Loucy (cell line): ENCODE results near the gene CHERP.
A peak's percentile ranks its signal among the peaks of the same experiment; 100 is the strongest.
"Not testable (repeated sequence)": the region's sequence is repeated elsewhere in the genome, so short reads cannot be mapped to it uniquely, and the experiment has no call there.

Source experiments
- H2AFZ ChIP-seq: fragments of 200-600 bp; sonication (generic); 2 replicates; pipeline ENCODE4 v1.6.0; 2016; ENCODE audit warnings: antibody characterized with exemption, mild to moderate bottlenecking, low read length, moderate library complexity
- H3F3A ChIP-seq: fragments of 200-600 bp; 2 replicates; pipeline ENCODE4 v1.6.0; 2016; ENCODE audit warnings: antibody characterized with exemption, low read depth, mild to moderate bottlenecking
- H3K27me3 ChIP-seq: fragments of 200-600 bp; sonication (generic); 2 replicates; pipeline ENCODE4 v1.6.1; 2014; ENCODE audit warnings: low read length, mild to moderate bottlenecking; ENCODE audit not compliant: insufficient read depth, poor library complexity, severe bottlenecking
- H3K36me3 ChIP-seq: fragments of 200-600 bp; sonication (generic); 2 replicates; pipeline ENCODE4 v1.6.1; 2016; ENCODE audit warnings: low read length; ENCODE audit not compliant: insufficient read depth
- H3K4me1 ChIP-seq: fragments of 200-600 bp; sonication (generic); 2 replicates; pipeline ENCODE4 v1.5.1; 2014; ENCODE audit warnings: low read length, mild to moderate bottlenecking; ENCODE audit not compliant: insufficient read depth, poor library complexity, severe bottlenecking
- H3K4me2 ChIP-seq: fragments of 200-600 bp; sonication (generic); 2 replicates; pipeline ENCODE4 v1.6.0; 2014; ENCODE audit warnings: antibody characterized with exemption, low read length, low read depth, mild to moderate bottlenecking; ENCODE audit not compliant: poor library complexity, severe bottlenecking
- H3K4me3 ChIP-seq: fragments of 200-600 bp; sonication (generic); 2 replicates; pipeline ENCODE4 v1.5.1; 2014; ENCODE audit warnings: low read length, mild to moderate bottlenecking, mixed read lengths; ENCODE audit not compliant: poor library complexity, severe bottlenecking
- H3K79me2 ChIP-seq: fragments of 200-600 bp; sonication (generic); 2 replicates; pipeline ENCODE4 v1.6.1; 2014; ENCODE audit warnings: low read length; ENCODE audit not compliant: insufficient read depth
- H3K9ac ChIP-seq: fragments of 200-600 bp; sonication (generic); 2 replicates; pipeline ENCODE4 v1.6.0; 2014; ENCODE audit warnings: mild to moderate bottlenecking, low read depth, low read length, moderate library complexity; ENCODE audit not compliant: poor library complexity, severe bottlenecking
- H3K9me2 ChIP-seq: fragments of 200-600 bp; sonication (generic); replicated peaks from 2 replicates; pipeline ENCODE4 v1.6.1; 2016; ENCODE audit warnings: low read depth, low read length, mixed read lengths
- H3K9me3 ChIP-seq: fragments of 200-600 bp; sonication (generic); 2 replicates; pipeline ENCODE4 v1.6.1; 2014; ENCODE audit warnings: mild to moderate bottlenecking, antibody characterized with exemption, low read length, low read depth; ENCODE audit not compliant: insufficient read depth
- H4K20me1 ChIP-seq: fragments of 200-600 bp; sonication (generic); 2 replicates; pipeline ENCODE4 v1.6.0; 2014; ENCODE audit warnings: antibody characterized with exemption, low read length, mild to moderate bottlenecking; ENCODE audit not compliant: insufficient read depth, poor library complexity, severe bottlenecking
- CTCF ChIP-seq: fragments of 200-600 bp; sonication (generic); conservative IDR thresholded peaks from 2 replicates; pipeline ENCODE4 v1.5.1; 2014; ENCODE audit warnings: mild to moderate bottlenecking, antibody characterized with exemption, low read length
- EZH2phosphoT487 ChIP-seq: fragments of 200-600 bp; IDR thresholded peaks from 2 replicates; pipeline ENCODE4 v1.6.1; 2018; ENCODE audit warnings: antibody characterized with exemption, mild to moderate bottlenecking, moderate library complexity, borderline replicate concordance

Gene CHERP

GRCh38 chr19:16472992-16473391 lies 69.2 kb downstream of the CHERP start:
- H3K9me3 ChIP-seq: no peaks in the 10 kb centered on the region
- no peak overlapping the region for H3K4me2 ChIP-seq
- TF ChIP-seq EZH2phosphoT487 (no peak), CTCF (no peak)
- H3K27me3 ChIP-seq: no peaks in the 10 kb centered on the region
- no peak overlapping the region for H2AFZ ChIP-seq
- no peaks in the 10 kb centered on the region for H3K36me3 ChIP-seq
- H3K9me2 ChIP-seq: no peaks in the 10 kb centered on the region
- no peak overlapping the region for H3K4me3 ChIP-seq
- H3K79me2 ChIP-seq: peaks cover 36% of the 10 kb centered on the region
- H3K9ac ChIP-seq: no peak overlapping the region
- H4K20me1 ChIP-seq: peaks cover 19% of the 10 kb centered on the region
- H3F3A ChIP-seq: no peaks in the 10 kb centered on the region
- H3K4me1 ChIP-seq: peaks cover 27% of the 10 kb centered on the region

GRCh38 chr19:16472559-16472899 lies 69.7 kb downstream of the CHERP start:
- H3K4me1 ChIP-seq: peaks cover 31% of the 10 kb centered on the region
- H4K20me1 ChIP-seq: peaks cover 24% of the 10 kb centered on the region
- not testable (repeated sequence) for H3K27me3 ChIP-seq, H3K9me3 ChIP-seq, H3F3A ChIP-seq, H3K36me3 ChIP-seq, H3K9me2 ChIP-seq
- H3K4me2 ChIP-seq: peak overlapping the region; percentile 76
- H3K79me2 ChIP-seq: peaks cover 41% of the 10 kb centered on the region
- peak overlapping the region; percentile 88 for H2AFZ ChIP-seq
- peak overlapping the region; percentile 63 for H3K9ac ChIP-seq
- peak overlapping the region; percentile 99 for H3K4me3 ChIP-seq

- Histone ChIP-seq H3K4me2 (peak overlapping the region; percentile 98), H3K9me2 (no peaks in the 10 kb centered on the region), H3F3A (no peaks in the 10 kb centered on the region), H3K79me2 (peaks cover 55% of the 10 kb centered on the region), H2AFZ (peak overlapping the region; percentile 70; the same call in 1 of the 2 replicates), H3K36me3 (no peaks in the 10 kb centered on the region), H3K4me1 (peaks cover 35% of the 10 kb centered on the region), H3K9ac (peak overlapping the region; percentile 82), H3K4me3 (peak overlapping the region; percentile 99), H3K27me3 (no peaks in the 10 kb centered on the region), H4K20me1 (peaks cover 29% of the 10 kb centered on the region), H3K9me3 (no peaks in the 10 kb centered on the region)
- TF ChIP-seq CTCF (no peak), EZH2phosphoT487 (no peak)
Measured at GRCh38 chr19:16470911-16471811, 71.1 kb downstream of the CHERP start.

GRCh38 chr19:16470541-16470910 lies 71.7 kb downstream of the CHERP start:
- peak overlapping the region; percentile 82 for H3K9ac ChIP-seq
- H3K79me2 ChIP-seq: peaks cover 60% of the 10 kb centered on the region
- H3K36me3 ChIP-seq: no peaks in the 10 kb centered on the region
- peak overlapping the region; percentile 99 for H3K4me3 ChIP-seq
- no peaks in the 10 kb centered on the region for H3F3A ChIP-seq
- H3K9me2 ChIP-seq: no peaks in the 10 kb centered on the region
- no peaks in the 10 kb centered on the region for H3K9me3 ChIP-seq
- peaks cover 33% of the 10 kb centered on the region for H4K20me1 ChIP-seq
- TF ChIP-seq EZH2phosphoT487 (no peak), CTCF (no peak)
- H3K4me2 ChIP-seq: peak overlapping the region; percentile 98
- no peaks in the 10 kb centered on the region for H3K27me3 ChIP-seq
- peaks cover 36% of the 10 kb centered on the region for H3K4me1 ChIP-seq
- H2AFZ ChIP-seq: no peak overlapping the region
